GM12878 (cell line): ENCODE data around the gene PTBP3. TPM values are rescaled to one million over a fixed set of nuclear protein-coding genes. Genes with fewer than 3 reads are reported as not detected.

Source experiments
- BACH1 ChIP-seq: fragments of 450-650 bp; IDR thresholded peaks from 2 replicates; pipeline ENCODE4 v1.6.1; 2017; ENCODE audit warnings: mild to moderate bottlenecking, borderline replicate concordance
- BMI1 ChIP-seq: fragments of 450-650 bp; IDR thresholded peaks from 2 replicates; pipeline ENCODE4 v1.6.1; 2016; ENCODE audit warnings: mild to moderate bottlenecking, moderate library complexity, borderline replicate concordance
- CBX5 ChIP-seq: sonication (generic); IDR thresholded peaks from 2 replicates; pipeline ENCODE4 v1.6.1; 2016; ENCODE audit warnings: low read depth, moderate library complexity, mild to moderate bottlenecking, inconsistent platforms
- CTCF ChIP-seq, 3 experiments: IDR thresholded peaks in 2 of 3; conservative IDR thresholded peaks in 1 of 3; 2 replicates each; pipeline ENCODE4 v1.5.1; 2011; ENCODE audit warnings: low read depth in 3 of 3, low read length in 3 of 3, mild to moderate bottlenecking in 3 of 3, control low read depth in 2 of 3, moderate library complexity in 2 of 3, inconsistent platforms in 1 of 3, mixed read lengths in 1 of 3; ENCODE audit not compliant: control insufficient read depth in 2 of 3, insufficient read depth in 1 of 3; ENCODE audit errors: extremely low read depth in 1 of 3
- EED ChIP-seq: sonication (generic); IDR thresholded peaks from 2 replicates; pipeline ENCODE4 v1.6.1; 2016; ENCODE audit warnings: antibody characterized with exemption, low read depth
- NBN ChIP-seq: fragments of 450-650 bp; IDR thresholded peaks from 2 replicates; pipeline ENCODE4 v1.6.1; 2016
- PBX3 ChIP-seq: IDR thresholded peaks from 2 replicates; pipeline ENCODE4 v1.6.1; 2011; ENCODE audit warnings: mild to moderate bottlenecking, low read depth, low read length, moderate library complexity; ENCODE audit not compliant: insufficient replicate concordance
- USF2 ChIP-seq: IDR thresholded peaks from 2 replicates; pipeline ENCODE4 v1.6.1; 2011; ENCODE audit warnings: low read depth, low read length, improper control_type of control experiment, borderline replicate concordance
- ZBTB33 ChIP-seq: fragments of 450-650 bp; IDR thresholded peaks from 2 replicates; pipeline ENCODE4 v1.6.1; 2017; ENCODE audit warnings: mild to moderate bottlenecking
- ZNF384 ChIP-seq: IDR thresholded peaks from 2 replicates; pipeline ENCODE4 v1.6.1; 2012; ENCODE audit warnings: low read depth, mild to moderate bottlenecking, low read length, improper control_type of control experiment, borderline replicate concordance
- ZNF592 ChIP-seq: fragments of 450-650 bp; IDR thresholded peaks from 2 replicates; pipeline ENCODE4 v1.6.1; 2017; ENCODE audit warnings: mild to moderate bottlenecking, moderate library complexity
- ZNF687 ChIP-seq: fragments of 450-650 bp; IDR thresholded peaks from 2 replicates; pipeline ENCODE4 v1.6.1; 2017; ENCODE audit warnings: mild to moderate bottlenecking, moderate library complexity
- polyA plus RNA-seq, 11 experiments: library from polyadenylated mRNA; depleted of rRNA in 4 of 11; unstranded in 6 of 11; stranded (reverse) in 5 of 11; fragments of >200 nt; fragmentation: Nextera tagmentation in 4 of 11; fragmentation: Illumina TruSeq in 1 of 11; extraction: Ambion mirVana in 4 of 11; extraction: Trizol in 1 of 11; gene quantifications; 1 replicate in 1 of 11; 2 replicates in 10 of 11; pipeline versions ENCODE4 v1.2.1 to v1.2.3, GENCODE V29; 2011 to 2016; ENCODE audit warnings: inconsistent platforms in 2 of 11, missing spikeins in 2 of 11, low read depth in 1 of 11
- total RNA-seq, 4 experiments: library from RNA; depleted of rRNA in 3 of 4; stranded (reverse); fragments of >200 nt in 3 of 4; fragmentation: Illumina TruSeq in 1 of 4; extraction: Trizol in 1 of 4; gene quantifications; 2 replicates each; pipeline versions ENCODE4 v1.2.1 to v1.2.3, GENCODE V29; 2013 to 2021

The PTBP3 gene
- total and polyA plus RNA-seq, 10 of the 15 experiments (the other 5 are each of a cell fraction or from before 2014, with no cell fraction given) = 12.5 to 104 (median 52.7) TPM

GRCh38 chr9:112174222-112174964 is 159.0 kb downstream of the PTBP3 start (continued):
- TF ChIP-seq ZNF592 (no peak), ZBTB33 (no peak), EED (no peak), CBX5 (no peak), ZNF687 (no peak), BMI1 (no peak), NBN (no peak), ZNF384 (peak; percentile 59; the same call in 1 of the 2 replicates), BACH1 (no peak), PBX3 (no peak), USF2 (no peak), CTCF (IDR thresholded peaks at IDR 0.05 in 2 of 3, conservative IDR thresholded peaks at IDR 0.05 in 1 of 3; ENCODE audit: control insufficient read depth in 2 of 3, extremely low read depth in 1 of 3, insufficient read depth in 1 of 3, low read depth in 3 of 3, low read length in 3 of 3) (no peak)
